OCI-LY3 (cell line): Measurements from ENCODE around the gene MAK.

ENCODE experiments used
- H2AFZ ChIP-seq: fragments of 200-600, 300-600 bp; shearing (Covaris generic); 2 replicates; pipeline ENCODE4 v1.6.0; 2014; ENCODE audit warnings: antibody characterized with exemption, low read depth, low read length
- H3K27ac ChIP-seq: fragments of 200-600, 300-600 bp; sonication (generic); 2 replicates; pipeline ENCODE4 v1.5.1; 2014; ENCODE audit warnings: mild to moderate bottlenecking, low read length, moderate library complexity, mixed read lengths
- H3K27me3 ChIP-seq: fragments of 200-600, 300-600 bp; sonication (generic); 2 replicates; pipeline ENCODE4 v1.6.1; 2014; ENCODE audit warnings: low read depth, low read length, mixed read lengths
- H3K36me3 ChIP-seq: fragments of 200-600, 300-600 bp; sonication (generic); replicated peaks from 2 replicates; pipeline ENCODE3; 2014; ENCODE audit warnings: low read depth, low read length, mixed read lengths
- H3K4me1 ChIP-seq: fragments of 300-600, 200-600 bp; sonication (generic); 2 replicates; pipeline ENCODE4 v1.6.1; 2014; ENCODE audit warnings: low read length, mixed read lengths
- H3K4me2 ChIP-seq: fragments of 200-600, 300-600 bp; sonication (generic); 2 replicates; pipeline ENCODE4 v1.6.1; 2014; ENCODE audit warnings: low read length, mixed read lengths
- H3K4me3 ChIP-seq: fragments of 300-600, 200-600 bp; sonication (generic); 2 replicates; pipeline ENCODE4 v1.5.1; 2014; ENCODE audit warnings: antibody characterized with exemption, mild to moderate bottlenecking, low read length, moderate library complexity
- H3K79me2 ChIP-seq: fragments of 300-600, 200-600 bp; shearing (Covaris generic); 2 replicates; pipeline ENCODE4 v1.6.1; 2014; ENCODE audit warnings: mild to moderate bottlenecking, low read length, mixed read lengths
- H3K9ac ChIP-seq: fragments of 300-600, 200-600 bp; shearing (Covaris generic); 2 replicates; pipeline ENCODE4 v1.6.0; 2014; ENCODE audit warnings: mild to moderate bottlenecking, low read length, moderate library complexity
- H3K9me3 ChIP-seq: fragments of 200-600, 300-600 bp; shearing (Covaris generic); 2 replicates; pipeline ENCODE4 v1.6.1; 2014; ENCODE audit warnings: low read length, mixed read lengths; ENCODE audit not compliant: insufficient read depth
- H4K20me1 ChIP-seq: fragments of 200-600, 300-600 bp; sonication (generic); 2 replicates; pipeline ENCODE4 v1.6.1; 2016; ENCODE audit warnings: low read length, mixed read lengths; ENCODE audit not compliant: insufficient read depth
- CTCF ChIP-seq: fragments of 200-600, 300-600 bp; sonication (generic); IDR thresholded peaks from 2 replicates; pipeline ENCODE4 v1.5.1; 2014; ENCODE audit warnings: antibody characterized with exemption, low read length, low read depth
- EZH2phosphoT487 ChIP-seq: fragments of 200-600 bp; shearing (Covaris generic); IDR thresholded peaks from 2 replicates; pipeline ENCODE4 v1.6.1; 2018; ENCODE audit warnings: antibody characterized with exemption, mixed run types, low read depth

The MAK gene

GRCh38 chr6:10852361-10852960, 14.1 kb upstream of the MAK start:
- TF ChIP-seq CTCF: no peak
- TF ChIP-seq EZH2phosphoT487: no peak
- Histone ChIP-seq H3K4me1 (peaks cover 6% of the 10 kb centered on the region; the same call in 1 of the 2 replicates), H3K4me2 (no peak overlapping the region), H3K9ac (no peak overlapping the region), H2AFZ (no peak overlapping the region), H3K79me2 (no peaks in the 10 kb centered on the region), H3K36me3 (no peaks in the 10 kb centered on the region), H3K27me3 (no peaks in the 10 kb centered on the region), H4K20me1 (no peaks in the 10 kb centered on the region), H3K9me3 (no peaks in the 10 kb centered on the region), H3K4me3 (no peak overlapping the region), H3K27ac (no peak overlapping the region)

- Histone ChIP-seq H3K27me3 (no peaks in the 10 kb centered on the region), H2AFZ (no peak overlapping the region), H3K79me2 (no peaks in the 10 kb centered on the region), H3K9me3 (no peaks in the 10 kb centered on the region), H3K4me1 (peaks cover 6% of the 10 kb centered on the region; the same call in 1 of the 2 replicates), H3K4me2 (no peak overlapping the region), H3K27ac (no peak overlapping the region), H4K20me1 (no peaks in the 10 kb centered on the region), H3K9ac (no peak overlapping the region), H3K36me3 (no peaks in the 10 kb centered on the region), H3K4me3 (no peak overlapping the region)
- TF ChIP-seq CTCF (no peak), EZH2phosphoT487 (no peak)
Observed at GRCh38 chr6:10850728-10851127, 12.4 kb upstream of the MAK start.

- Histone ChIP-seq H3K27me3 (no peaks in the 10 kb centered on the region), H3K4me3 (no peak overlapping the region), H3K27ac (no peak overlapping the region), H3K4me1 (peaks cover under 1% of the 10 kb centered on the region; the same call in 1 of the 2 replicates), H2AFZ (no peak overlapping the region), H3K36me3 (no peaks in the 10 kb centered on the region), H3K9me3 (no peaks in the 10 kb centered on the region), H3K79me2 (no peaks in the 10 kb centered on the region), H3K4me2 (no peak overlapping the region), H4K20me1 (no peaks in the 10 kb centered on the region), H3K9ac (no peak overlapping the region)
- TF ChIP-seq CTCF: no peak
- no peak for TF ChIP-seq EZH2phosphoT487
Observed at GRCh38 chr6:10849901-10850300, 11.6 kb upstream of the MAK start.

GRCh38 chr6:10847684-10848083, 9.3 kb upstream of the MAK start:
- H3K27ac ChIP-seq: no peak overlapping the region
- no peak overlapping the region for H3K4me3 ChIP-seq
- H3K27me3 ChIP-seq: no peaks in the 10 kb centered on the region
- no peaks in the 10 kb centered on the region for H4K20me1 ChIP-seq
- H3K36me3 ChIP-seq: no peaks in the 10 kb centered on the region
- H3K4me2 ChIP-seq: no peak overlapping the region
- TF ChIP-seq EZH2phosphoT487 (no peak), CTCF (peak; percentile 40; the same call in 1 of the 2 replicates)
- no peaks in the 10 kb centered on the region for H3K9me3 ChIP-seq
- H3K9ac ChIP-seq: no peak overlapping the region
- no peak overlapping the region for H2AFZ ChIP-seq
- no peaks in the 10 kb centered on the region for H3K79me2 ChIP-seq
- H3K4me1 ChIP-seq: no peaks in the 10 kb centered on the region
